Activated CD8-positive, alpha-beta memory T cell treated with anti-CD3 and anti-CD28 coated beads, Interleukin-2, amount 50 U/mL, for 24 hours (primary cell): ENCODE results near the gene PTPN3.
"Not testable (repeated sequence)": the region's sequence is repeated elsewhere in the genome, so short reads cannot be mapped to it uniquely, and the experiment has no call there.

Experiments used
- DNase-seq: peaks from one replicate; pipeline ENCODE4 v3.0.0-alpha.2; 2020; ENCODE audit errors: extremely low read depth

PTPN3 gene

DNA sequence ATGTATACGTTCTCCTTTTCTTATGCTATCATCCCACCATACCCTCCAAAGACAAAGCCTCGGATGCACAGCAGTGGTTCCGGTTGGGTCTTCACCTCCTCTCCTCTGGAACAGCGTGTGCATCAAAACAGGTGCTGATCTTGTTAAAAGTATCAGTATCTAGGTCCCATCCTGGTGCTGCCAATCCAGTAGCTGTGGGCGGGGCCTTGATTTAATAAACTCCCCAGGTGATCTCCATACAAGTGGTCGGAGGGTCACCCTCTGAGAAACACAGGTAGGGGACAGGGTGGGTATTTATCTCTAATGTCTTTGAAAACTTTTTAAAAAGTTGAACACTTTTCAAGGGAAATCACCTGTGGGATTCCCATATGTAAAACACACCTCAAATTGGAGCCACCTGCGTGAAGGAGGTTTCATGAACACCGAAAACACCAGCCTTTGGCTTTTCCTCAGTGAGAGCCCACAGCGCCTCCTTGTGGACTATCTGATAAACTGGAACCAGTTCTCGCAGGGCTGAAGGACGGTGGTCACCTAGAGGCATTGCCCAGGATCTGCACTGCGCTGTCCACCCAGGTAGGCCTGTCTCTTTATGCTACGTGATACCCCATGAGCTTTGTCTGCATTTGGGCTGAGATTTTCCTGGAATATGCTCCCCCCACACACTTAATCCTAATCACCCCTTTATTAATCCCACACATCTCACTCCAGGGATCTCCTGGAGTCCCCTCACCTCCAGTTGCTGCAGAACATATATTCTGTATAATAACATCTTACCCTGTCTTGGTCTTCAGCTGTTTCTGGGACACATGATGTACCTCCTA, 96.7 kb downstream of the PTPN3 start:
- no peak for DNase-seq

DNA sequence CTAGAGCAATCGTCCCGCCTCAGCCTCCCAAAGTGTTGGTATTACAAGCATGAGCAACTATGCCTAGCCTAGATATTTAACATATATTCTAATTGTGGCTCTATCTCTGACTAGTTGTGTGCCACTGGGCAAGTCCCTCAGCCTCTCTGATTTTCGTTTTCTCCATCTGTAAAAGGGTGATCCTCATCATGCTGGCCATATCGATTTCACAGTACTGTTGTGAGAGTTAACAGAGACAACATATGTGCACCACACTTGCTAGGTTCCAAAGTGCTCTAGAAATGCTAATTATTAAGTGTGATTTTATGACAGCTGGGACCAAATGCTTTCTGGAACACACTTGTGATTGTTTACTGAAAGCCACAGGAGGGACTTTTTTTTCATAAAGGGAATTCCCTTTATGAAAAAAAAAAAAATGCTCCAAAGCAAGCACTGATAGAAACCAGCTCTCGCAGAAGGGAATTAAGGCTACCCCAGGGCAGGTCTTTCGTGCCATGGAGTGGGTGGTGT, 98.8 kb downstream of the PTPN3 start:
- no peak for DNase-seq

DNA sequence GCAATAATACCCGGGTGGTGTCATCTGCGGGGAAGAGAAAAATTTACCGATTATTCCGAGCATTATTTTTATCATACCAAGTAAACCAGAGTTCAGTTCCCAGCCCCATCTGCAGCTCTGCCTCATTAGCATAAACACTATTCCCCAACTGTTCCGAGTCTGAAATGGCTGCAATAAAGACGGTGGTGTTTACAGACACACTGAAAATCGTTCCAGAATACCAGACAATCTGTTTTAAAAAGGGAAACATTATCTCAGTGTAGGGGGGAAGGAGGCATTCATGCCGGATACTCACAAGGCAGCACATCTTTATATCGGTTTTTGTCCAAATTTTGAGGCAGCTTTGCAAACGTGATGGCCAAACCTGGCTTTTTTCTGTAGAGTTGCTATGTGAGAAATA, 106.9 kb downstream of the PTPN3 start:
- no peak for DNase-seq

DNA sequence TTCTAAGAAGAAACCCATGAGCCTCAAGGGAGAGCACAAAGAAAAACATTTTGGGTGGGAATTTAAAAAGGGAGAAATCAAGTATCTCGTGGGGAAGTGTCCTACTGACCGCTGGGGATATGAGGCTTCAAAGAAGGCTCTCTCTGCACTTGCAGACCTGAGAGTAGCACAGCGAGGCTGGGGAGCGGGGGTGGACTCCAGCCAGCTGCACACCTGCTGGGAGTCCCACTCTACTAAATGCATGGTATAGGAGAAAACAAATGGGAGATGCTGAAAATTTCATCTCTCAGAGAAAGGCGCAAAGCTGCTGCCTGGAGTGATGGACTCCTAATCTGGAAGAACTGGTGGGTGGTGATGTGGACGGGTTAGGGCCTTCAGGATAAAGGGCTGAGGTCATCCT, 110.3 kb downstream of the PTPN3 start:
- DNase-seq: no peak

DNA sequence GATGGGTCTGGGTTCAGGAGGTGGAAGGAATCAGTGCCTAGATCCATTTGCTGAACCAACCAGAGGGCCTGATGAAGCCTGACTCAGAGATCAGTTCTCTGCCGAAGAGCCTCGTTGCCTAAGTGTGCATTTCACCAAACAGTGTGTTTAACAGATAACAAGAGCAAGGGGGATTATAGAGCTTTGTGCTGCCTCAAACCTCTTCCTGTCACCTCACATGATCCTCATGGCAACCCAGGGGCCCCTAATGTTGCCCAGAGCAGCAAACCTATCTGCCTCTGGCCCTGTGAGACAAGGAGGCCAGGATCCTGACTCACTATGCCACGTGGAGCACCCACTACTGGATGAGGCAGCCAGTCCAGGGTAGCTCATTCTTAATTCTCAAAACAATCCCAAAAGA, 110.9 kb downstream of the PTPN3 start:
- no peak for DNase-seq

DNA sequence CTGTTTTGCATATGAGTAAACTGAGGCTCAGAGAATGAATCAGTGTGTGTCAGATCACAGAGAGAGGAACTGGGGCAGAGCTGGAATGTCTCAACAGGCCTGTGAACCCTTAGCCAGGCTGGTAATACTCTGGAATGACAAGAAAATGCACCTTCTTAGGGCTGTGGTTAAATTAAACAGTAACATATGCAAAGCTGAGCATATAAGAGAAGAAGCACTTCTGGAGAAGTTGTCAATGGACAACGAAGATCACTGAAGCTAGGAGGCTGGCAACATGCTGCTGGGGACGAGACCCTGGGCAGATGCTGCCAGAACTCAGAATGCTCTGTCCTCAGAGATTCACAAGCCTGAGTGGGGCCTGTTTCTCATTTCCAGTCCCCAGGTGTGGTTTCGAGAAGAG, 112.6 kb downstream of the PTPN3 start:
- no peak for DNase-seq

DNA sequence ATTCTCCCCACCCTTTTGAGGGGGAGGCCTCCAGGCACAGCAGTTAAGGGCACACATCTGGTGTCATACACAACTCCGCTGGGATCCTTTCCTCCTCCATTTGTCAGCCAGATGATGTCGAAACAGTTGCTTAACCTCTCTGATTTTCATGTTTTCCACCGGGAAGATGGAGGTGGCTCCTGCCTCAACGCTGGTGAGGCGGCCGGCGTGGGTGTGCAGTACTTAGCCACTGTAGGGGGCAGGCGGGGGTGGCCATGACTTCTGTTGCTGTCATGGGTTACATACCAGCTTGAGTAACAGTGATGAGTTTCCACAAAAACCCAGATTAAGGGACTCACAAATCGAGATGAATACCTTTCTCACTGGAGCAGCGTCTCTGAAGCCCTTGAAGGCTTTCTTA, 114.2 kb downstream of the PTPN3 start:
- DNase-seq: no peak

DNA sequence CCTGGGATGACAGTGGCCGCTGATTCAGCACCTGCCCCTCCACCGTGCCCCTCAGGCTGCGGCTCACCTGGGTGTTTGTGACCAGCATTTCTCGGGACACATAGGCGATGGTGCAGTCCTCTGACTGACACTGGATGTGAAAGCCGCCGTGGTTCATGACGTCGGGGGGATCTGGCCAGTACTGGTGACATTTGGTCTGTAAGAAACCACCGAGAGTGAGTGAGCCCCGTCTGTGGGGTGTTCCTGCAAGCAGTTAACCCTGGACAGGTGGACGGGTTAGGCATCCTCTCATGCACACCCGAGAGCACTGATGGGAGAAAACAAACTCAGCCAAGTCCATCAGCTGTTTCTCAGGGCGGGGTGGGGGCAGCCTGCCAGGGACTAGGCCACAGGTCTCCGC, 114.8 kb downstream of the PTPN3 start:
- DNase-seq: no peak

DNA sequence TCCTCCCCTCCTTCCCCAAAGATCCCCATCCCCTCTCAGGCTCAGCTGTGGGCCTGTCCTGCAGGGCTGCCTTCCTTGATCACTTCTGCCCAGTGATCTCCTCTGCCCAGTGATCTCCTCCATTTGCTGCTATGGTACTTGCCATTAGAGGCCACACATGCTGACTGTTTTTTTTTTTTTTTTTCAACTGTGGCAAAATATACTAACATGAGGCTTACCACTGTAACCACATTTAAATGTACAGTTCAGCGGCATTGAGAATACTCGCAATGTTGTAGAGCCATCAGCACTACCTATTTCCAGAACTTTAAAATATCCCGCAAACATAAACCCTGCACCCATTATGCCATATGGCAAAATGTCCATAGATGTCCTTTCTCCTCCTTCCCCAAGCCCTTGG, 115.5 kb downstream of the PTPN3 start:
- DNase-seq: no peak

DNA sequence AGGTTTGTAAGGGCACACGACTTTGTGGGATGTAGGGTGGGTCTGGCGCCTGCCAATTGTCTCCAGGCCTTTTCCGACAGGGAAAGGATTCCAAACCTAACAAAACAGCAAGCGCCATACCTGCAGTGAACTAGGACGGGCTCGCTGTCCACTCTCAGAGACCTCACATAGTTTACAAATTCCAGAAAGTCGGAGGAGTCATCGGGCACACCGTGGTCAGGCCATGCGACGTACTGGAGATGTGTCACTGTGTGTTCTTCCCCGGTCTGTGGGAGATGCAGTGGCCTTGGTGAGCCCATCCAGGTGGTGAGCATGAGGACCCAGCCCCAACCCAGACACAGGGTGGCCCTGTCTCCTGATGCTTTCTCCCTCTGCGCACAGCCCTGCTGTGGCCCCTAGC, 115.9 kb downstream of the PTPN3 start:
- no peak for DNase-seq

DNA sequence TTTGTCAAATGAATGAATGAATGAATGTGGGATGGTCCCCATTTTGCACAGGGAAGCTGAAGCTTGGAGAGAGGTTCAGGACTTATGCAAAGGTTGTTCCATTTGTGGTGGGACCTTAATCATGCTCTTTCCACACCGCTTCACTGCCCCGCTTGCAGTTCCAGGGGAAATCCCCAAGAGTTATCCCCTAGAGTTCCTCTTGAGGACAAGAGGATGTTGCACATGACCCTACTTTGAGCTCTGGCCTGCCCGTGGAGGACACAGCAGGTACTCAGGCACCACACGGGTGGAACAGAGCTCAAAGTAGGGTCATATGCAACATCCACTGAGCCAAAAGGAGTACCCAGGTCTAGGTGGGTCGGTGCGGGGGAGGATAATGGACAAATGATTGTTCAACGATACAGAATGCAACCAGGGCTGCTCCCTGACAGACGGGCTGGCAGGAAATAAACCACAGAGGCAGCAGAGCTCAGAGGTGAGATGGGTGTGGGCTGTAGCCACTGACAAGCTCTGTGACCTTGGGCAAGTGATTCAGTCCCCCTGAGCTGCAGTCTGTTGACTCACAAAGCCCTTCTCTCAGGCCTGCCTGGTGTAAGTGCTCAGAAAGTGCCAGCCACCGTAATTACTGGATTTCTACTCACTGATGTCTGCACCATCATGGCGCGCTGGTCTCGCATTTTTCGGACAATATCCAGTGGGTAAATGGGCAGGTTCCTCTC, 116.9 kb downstream of the PTPN3 start:
- DNase-seq: no peak

DNA sequence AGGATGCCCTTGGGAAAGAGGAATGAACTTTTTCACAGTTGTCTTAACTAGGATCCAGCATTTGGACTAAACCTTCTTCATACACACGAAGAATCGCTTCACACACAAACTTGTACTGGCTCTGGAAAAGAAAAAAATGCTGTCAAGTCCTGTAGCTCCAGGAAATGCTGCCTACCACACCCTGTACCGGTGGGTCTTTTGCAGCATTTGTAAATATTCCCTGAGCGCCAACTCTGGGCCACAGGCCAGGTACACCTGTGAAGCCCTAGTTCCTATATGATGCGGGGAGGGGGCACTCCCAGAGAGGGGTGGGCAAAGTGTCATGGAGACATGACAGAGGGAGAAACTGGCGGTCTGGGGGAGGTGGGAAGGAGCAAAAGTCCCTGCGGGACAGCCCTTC, 118.6 kb downstream of the PTPN3 start:
- DNase-seq: no peak

DNA sequence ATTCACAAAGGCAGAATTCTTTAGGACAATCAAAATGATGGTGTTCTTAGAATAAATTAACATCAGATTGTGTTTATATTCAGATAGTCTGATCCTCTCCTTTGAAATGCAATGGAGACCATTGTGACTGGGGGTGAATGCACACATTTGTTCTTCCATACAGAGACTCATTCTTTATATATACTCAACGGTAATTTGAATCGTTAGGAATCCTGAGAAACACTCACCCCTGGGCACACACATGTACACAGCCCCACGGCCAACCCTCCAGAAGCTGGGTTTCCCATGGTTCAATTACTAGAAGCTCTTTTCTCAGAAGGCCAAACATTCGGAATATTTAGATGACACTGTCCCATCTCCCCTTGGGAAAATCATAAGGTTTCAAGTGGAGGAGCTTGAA, 119.8 kb downstream of the PTPN3 start:
- no peak for DNase-seq

DNA sequence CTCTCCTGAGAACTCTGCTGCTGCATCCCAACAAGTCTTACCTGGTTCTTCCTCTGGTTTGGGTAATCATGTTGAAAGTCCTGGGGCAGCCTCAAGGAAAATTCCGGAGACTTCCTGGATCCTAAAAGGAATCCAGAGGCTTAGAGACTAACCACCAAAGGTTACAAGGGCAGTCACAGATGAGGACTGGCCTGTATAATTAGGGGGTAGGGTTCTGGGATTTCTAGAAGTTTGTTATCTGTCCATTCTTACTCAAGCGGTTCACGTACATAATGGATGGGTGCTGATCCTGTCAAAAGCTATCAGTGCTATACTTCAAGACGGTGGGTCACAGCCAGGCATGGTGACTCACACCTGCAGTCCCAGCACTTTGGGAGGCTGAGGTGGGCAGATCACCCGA, 125.9 kb downstream of the PTPN3 start:
- no peak for DNase-seq

DNA sequence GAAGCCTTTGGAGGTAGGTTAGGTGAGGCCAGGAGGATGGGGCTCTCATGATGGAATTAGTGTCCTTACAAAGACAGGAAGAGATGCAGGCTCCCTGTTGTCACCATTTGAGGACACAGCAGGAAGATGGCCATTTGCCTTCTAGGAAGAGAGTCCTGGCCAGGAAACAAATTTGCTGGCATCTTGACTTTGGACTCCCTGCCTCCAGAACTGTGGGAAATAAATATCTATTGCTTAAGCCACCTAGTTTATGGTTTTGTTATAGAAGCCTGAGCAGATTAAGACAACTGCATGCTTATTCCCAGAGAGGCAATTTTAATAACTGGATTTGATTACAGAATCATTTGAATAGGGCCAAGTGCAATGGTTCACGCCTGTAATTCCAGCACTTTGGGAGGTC, 126.7 kb downstream of the PTPN3 start:
- no peak for DNase-seq

DNA sequence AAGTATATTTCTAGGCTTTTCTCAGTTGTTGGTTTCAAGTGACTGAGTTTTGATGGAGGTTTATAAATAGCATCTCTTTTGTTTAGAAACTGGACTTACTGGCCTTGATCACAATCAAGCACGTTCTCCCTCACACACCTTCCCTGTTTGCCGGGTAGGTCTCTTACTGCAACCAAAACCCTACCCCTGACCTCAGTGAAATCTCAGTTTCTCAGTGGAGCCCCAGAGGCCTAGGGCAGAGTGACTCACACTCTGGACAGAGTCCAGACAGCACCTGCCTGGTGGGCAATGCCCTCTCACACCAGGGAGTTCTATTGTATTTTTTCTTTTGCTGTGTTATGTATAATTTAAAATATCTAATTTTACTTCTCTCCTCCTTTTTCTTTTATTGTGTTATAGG, 128.8 kb downstream of the PTPN3 start:
- no peak for DNase-seq

DNA sequence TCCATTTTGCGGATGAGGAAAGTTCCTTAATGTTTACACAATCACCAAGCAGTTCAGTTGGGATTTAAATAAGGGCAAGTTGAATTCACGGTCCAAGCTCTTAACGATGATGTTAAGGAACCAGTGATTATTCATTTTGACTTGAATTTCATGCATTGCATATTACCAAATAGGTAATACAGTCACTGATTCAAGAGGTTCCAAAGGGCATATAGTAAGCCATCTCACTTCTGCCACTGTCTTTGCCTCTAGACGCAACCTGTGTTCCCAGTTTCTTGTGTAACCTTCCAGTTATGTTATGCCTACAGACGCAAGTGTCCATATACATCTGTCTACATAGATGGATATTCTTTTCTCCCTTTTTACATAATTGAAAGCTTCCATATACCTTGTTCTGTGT, 137.3 kb downstream of the PTPN3 start:
- DNase-seq: no peak

DNA sequence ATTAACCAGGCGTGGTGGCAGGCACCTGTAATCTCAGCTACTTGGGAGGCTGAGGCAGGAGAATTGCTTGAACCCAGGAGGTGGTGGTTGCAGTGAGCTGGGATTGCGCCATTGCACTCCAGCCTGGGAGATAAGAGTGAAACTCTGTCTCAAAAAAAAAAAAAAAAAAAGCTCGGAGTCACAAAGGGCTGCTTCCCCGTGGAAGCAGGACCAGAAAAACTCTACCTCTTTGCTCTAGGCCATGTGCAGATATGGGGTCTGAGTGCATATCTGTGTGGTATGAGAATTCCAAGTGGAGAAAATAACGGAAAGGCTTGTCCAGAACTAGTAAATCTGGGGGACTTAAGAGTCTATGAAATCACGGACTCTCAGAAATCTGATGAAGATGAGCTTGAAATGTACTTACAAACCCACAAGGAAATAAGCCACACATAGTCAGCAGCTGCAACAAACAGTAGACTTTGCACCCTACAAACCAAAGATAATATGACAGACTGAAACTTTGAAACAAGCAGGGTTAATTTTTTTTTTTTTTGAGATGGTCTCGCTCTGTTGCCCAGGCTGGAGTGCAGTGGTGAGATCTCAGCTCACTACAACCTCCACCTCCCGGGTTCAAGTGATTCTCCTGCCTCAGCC, 139.0 kb downstream of the PTPN3 start:
- not testable (repeated sequence) for DNase-seq

DNA sequence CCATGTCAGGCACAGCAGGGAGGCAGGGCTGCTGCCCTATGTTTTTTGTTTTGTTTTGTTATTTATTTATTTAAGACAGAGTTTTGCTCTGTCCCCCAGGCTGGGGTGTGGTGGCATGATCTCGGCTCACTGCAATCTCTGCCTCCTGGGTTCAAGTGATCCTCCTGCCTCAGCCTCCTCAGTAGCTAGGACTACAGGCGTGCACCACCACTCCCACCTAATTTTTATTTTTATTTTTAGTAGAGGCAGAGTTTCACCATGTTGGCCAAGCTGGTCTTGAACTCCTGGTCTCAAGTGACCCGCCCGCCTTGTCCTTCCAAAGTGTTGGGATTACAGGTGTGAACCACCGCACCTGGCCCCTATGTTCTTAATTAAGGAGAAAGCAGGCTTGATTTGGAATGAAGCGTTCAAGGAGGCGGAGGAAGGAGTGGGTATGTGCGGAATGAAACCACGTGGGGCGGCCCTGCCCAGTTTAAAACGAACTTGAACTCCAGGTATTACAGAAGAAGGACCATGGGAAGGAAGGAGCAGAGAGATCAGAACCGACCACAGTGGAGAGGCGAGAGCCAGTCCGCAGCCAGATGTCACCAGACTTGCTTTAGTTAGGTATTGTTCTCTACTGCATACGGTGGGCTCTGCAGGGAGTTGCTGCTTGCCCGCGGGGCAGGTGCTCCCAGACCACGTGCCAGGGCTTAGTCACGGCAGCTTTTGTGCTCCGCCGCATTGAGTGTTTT, 142.4 kb downstream of the PTPN3 start:
- no peak for DNase-seq

DNA sequence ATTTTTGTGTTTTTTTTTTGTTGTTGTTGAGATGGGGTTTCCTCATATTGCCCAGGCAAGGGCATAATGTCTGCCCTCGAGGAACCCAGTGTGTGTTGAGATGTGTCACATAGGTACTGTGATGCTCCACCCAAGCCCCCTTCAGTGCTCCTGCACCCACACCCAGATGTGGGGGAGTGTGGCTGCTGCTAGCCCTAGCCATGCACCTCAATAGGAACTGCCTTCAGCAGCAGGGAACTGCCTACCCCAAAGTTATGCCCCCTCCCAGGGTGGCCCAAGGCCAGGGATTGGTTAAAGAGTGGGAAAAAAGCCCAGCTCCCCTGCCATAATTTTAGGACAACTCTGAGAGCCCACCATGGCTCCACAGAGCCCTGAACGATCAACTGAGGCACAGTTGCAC, 143.9 kb downstream of the PTPN3 start:
- no peak for DNase-seq

DNA sequence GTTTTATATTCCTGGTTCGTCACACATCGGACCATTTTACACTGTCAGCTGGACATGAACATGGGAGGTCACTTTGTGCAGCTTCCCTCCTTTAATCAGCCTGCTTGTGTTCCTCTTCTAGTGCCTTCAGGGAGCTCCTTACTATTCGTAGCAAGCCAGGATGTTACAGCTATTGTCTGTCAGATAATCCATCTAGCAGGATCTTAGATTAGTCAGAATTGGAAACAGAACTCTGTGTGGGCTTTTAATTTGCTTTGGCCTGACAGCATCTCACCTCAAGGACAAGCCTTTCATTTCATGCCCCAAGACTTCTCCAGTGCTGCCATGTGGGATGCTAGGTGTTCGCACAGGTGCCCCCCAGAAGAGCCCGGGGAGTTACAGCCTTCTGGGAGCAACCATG, 147.1 kb downstream of the PTPN3 start:
- no peak for DNase-seq

DNA sequence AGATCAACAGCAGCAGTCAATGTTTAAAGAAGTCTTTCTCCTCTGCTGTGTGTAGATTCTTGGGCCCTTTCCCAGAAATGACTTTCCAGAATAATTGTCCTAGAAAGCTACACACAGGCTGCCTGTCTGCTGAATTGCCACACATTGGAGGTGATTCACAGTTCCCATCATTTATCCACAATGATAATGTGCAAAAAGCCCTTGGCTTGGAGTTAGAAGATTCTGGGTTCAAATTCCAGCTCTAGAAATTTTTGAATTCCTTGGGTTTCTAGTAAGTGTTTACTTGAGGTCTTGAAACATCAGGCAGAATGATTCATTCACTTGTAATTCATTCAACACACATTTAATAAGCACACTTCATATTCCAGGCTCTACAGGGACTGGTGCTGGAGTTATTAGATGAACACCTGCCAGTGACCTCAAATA, 148.7 kb downstream of the PTPN3 start:
- DNase-seq: no peak
